DMS153 (cell line): ENCODE data around the gene QRFP.
"Not testable (repeated sequence)": the region's sequence is repeated elsewhere in the genome, so short reads cannot be mapped to it uniquely, and the experiment has no call there.

Experiments used
- DNase-seq: peaks from one replicate; lab custom pipeline; 2025; lab: John Stamatoyannopoulos, UW

QRFP gene

DNA sequence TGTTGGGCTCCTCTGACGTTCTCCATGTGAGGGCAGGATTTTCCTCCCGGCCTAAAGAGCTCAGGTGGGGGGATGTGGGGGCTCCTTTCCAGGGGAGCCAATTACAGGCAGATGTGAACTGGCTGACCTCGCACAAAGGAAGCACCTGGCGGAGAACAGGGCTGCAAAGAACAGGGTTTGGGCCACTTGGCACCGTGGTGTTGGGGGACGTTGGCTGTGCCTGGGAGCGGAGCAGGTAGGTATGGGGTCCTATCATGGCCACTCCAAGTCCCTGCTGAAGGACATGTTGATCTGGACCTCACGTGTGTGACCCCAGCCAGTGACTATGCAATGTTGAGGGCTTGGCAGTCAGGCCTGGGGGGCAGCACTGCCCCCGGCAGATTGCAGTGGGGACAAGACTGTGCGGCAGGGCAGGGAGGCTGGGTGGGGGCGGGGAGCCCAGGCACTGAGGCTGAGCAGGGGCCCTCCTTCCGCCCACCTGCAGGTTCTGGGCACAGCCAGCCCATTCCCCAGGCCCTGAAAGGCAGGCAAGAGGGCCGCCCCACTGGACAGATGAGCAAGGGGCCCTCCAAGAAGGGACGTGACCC lies 23.0 kb upstream of the QRFP start:
- DNase-seq, result no peak

DNA sequence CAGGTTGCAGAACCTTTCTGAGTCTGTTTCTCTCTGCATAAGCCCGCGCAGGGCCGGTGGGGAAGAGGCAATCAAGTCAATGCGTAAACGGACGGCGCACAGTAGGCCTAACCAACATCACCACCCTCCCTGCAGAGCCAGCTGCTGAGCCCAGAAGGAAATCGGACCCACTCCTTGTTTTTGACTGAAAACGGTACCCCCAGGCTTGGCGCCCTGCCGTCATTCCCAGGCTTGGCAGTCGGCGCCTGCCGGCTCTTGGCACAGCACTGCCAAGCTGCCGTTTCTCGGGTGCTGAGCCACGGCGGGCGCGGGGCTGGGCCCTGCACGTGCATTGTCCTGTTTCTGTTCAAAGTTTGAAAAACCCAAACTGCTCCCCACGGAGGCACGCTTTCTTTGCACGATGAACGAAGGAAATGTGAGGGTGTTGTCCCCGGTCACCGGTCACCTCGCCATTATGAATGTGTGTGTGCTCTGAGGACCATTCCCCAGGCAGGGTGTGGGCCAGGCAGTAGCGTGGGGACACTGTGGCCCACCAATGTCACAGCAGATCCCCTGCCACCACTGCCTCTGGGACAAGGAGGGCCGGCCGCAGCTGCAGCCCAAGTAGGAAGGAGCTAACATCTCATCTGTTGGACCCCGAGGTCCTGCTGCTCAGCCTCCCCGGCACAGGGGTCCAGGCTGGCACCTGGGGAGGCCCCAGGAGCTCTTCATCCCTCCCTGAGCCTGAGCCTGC lies 22.4 kb upstream of the QRFP start:
- DNase-seq, result no peak

DNA sequence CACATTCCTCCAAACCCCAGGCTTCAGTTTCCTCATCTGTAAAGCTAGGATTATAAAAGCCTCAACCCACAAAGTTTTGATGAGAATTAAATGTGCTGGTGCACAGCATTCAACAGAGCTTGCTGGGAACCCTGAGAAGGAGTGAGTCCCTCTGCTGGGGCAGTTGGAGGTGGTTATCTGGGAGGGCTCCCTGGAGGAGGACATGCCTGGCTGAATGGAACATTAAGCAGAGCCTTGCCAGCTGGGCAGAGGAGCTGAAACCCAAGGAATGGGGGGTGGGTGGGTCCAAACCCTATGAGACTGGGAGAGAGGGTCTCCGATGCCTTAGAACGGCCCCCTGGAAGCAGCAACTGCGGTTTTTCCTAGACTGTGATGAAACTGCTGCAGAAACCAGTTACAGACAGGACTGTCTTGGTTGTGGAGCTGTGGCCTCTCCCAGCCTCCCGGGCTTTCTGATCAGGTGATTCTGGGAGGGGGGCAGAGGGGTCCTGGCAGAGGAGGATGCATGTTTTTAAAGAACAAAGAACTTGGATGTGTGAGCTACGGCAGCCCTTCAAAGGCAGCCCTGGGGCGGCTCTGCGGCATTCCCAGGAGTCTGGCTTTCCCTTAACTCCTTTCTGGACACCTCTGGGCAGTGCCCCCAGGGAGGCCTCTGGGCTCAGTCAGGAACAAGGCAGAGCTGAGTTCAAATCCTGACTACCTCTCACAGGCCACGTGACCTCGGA lies 21.7 kb upstream of the QRFP start:
- DNase-seq, result no peak

DNA sequence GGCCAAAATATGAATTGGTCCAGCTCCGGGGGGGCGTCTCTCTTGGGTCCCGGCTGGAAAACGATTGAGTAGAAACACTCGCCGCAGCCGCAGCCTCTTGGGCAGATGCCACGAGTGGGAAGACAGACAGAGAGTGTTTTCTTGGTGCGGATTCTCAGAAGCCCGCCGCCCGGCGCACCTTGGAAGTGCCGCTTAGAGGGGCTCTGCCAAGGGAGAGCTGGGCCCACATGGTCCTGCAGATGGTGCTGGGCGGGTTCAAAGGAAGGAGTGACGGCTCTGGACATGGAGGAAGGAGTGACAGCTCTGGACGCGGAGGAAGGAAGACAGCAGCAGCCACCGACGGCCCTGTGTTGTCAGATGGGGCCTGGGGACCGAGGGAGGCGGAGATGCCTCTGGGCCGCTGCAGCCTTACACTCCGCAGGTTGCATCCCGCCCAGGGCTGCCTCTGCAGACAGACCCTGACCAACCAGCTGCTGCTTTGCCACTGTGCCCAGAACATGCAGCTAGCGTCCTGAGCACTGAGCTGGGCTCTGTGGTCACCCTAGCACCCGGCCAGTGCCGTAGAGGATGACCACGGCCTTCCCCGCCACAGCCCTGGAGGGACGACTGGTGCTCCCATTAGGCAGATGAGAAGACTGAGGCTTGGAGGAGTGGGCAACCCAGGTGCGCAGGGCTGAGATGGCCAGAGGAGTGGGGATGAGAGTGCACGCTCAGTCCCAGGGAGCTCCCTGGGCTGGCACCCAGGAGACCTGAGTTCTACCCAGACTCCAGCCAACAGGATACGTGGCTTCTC lies 20.8 kb upstream of the QRFP start:
- no peak for DNase-seq

DNA sequence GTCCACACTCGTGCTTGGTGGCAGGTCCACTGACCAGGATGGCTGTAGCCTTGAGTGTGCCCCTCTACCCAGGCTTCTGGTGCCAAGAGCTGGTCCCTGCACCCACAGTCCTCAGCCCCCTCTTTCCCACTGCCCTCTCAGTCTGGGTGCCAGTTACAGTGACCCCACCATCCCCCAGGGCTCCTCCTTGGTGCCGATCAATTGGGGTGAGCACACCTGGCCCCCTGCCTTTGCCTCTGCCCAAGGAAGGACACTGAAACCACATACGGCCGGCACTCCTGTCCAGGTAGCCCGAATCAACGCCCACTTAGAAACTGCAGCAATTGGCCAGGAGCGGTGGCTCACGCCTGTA lies 18.5 kb upstream of the QRFP start:
- no peak for DNase-seq

DNA sequence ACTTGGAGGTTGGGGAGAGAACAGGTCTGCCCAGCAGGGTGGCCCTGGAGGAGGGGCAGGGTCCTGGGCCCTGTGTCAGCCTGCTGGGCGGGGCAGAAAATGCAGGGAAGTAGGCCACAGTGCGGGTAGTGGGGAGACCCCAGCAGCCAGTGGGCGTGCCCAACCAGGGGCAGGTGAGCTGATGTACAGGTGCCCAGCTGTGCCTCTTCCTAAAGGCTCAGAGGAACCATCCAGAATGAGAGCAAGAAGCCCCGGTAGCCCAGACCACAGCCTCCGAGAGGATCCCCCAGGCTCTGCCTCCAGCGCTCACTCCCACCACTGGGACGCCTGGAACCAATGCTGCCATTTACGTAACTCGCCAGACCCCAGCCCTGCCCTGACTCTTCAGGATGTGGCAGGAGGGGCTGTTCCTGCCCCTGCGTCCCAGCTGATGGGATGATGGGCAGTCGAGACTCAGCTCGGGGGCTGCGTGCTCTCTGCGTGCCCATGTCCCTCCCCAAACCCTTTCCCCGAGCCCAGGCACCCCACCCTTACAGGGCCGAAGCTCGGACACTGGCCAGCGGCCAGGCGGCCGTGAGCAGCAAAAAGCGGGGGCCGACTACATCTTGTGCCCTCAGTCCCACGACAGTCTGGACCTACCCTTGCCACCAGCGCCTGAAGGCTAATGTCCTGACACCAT lies 17.9 kb upstream of the QRFP start:
- no peak for DNase-seq

DNA sequence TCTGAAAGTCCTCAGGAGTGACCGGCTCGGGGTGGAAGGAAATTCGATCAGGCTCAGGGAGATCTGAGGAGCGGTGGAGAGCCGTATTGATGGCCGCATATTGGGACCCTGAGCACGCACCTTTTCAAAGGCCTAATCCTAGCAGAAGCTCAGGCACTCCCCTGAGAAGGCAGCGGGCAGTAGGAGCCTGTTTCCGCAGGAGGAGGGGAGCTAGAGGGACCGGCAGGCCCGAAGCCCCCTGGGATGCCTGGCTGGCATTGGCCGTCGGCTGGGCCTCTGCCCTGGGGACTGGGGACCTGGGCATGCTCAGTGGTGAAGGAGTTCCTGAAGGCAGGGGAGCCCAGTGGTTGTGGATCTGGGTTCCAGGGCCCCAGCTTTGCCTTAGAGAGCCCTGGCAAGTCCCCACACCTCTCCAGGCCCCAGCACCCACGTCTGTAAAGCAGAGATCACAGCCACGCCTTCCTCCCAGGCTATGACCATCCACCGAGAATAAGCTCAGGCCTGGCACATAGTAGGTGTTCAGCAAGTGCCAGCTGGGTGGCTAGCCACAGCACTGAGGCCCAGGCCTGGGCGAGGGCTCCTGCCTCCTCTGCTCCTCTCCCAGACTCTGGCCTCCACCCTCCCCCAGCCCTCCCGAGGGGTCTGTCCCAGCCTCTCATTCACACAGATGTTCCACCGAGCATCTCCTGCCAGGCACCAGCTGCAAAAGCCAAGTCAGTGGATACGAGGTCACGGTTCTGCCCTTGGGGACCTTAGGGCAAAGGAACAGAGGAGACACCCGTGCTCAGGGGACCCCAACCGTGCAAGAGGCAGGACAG lies 17.2 kb upstream of the QRFP start:
- DNase-seq, result no peak

DNA sequence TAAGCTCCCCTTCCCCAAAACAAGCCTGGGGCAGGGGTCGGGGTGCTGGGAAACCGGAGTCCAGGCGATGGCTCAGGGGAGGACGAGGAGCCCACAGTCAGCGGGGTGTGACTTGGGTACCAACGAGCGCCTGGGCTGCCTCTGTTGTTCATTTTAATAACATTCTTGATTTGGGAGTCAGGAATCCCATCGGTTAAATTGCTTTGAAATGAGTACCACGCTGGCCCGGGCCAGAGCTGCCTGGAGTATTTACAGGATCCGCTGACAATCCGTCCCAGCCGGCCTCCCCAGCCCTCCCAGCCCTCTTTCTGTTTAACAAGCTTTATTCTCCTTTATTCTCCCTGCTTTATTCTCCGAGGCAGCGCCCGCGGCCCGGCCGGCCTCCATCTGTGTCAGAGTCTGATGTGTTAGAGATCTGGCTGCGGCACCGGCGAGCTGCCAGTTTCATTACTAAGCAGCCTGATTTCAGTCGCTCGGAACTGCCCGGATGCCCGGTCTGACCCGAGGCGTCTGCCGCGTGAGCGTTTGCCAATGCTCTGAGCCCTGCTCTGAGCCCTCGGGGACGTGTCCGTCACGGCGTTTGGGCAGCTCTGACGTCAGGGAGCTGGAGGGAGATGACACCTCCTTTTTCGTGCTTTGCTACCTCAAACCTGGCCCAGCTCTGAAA lies 16.5 kb upstream of the QRFP start:
- DNase-seq, result no peak

DNA sequence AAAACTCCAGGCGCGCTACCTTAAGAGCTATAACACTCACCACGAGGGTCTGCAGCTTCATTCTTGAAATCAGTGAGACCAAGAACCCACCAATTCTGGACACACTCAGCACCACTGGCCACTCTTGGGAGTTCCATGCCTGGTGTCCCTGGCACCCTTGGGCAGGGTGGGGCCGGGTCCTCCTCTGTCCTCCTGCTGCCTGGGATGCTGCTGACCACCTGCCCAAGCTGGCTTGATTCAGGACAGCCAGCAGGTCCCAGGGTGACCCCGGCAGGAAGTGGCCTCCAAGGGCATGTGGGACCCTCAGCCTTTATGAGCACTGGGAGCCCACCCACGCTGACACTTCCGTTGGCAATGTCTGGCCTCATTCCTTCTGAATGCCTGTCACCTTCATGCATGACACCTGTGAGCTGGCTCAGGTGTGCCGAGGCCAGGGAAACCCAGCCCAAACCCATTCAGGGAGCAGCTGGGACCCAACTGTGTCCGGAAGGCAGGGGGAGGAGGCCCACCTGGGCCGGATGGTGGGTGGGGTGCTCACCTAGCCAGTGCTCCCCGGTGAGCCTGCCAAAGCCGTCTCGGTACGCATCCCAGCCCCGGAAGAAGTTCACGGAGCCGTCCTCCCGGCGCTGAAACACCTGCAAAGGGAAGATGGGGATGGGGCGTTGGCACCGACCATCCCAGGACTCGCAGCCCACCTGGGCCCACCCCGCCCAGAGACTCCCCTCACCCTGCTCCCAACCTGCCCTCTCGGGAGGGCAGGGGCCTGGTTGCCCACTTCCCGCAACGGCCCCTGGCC lies 14.8 kb upstream of the QRFP start:
- DNase-seq, result no peak

DNA sequence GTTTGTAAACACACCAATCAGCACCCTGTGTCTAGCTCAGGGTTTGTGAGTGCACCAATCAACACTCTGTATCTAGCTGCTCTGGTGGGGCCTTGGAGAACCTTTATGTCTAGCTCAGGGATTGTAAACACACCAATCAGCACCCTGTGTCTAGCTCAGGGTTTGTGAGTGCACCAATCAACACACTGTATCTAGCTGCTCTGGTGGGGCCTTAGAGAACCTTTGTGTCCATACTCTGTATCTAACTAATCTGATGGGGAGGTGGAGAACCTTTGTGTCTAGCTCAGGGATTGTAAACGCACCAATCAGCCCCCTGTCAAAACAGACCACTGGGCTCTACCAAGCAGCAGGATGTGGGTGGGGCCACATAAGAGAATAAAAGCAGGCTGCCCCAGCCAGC lies 14.1 kb upstream of the QRFP start:
- DNase-seq, result not testable (repeated sequence)

DNA sequence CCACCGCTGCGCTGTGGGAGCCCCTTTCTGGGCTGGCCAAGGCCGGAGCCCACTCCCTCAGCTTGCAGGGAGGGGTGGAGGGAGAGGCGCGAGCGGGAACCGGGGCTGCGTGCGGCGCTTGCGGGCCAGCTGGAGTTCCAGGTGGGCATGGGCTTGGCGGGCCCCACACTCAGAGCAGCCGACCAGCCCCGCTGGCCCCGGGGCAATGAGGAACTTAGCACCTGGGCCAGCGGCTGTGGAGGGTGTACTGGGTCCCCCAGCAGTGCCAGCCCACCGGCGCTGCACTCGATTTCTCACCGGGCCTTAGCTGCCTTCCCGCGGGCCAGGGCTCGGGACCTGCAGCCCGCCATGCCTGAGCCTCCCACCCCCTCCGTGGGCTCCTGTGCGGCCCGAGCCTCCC lies 13.4 kb upstream of the QRFP start:
- DNase-seq, result not testable (repeated sequence)

DNA sequence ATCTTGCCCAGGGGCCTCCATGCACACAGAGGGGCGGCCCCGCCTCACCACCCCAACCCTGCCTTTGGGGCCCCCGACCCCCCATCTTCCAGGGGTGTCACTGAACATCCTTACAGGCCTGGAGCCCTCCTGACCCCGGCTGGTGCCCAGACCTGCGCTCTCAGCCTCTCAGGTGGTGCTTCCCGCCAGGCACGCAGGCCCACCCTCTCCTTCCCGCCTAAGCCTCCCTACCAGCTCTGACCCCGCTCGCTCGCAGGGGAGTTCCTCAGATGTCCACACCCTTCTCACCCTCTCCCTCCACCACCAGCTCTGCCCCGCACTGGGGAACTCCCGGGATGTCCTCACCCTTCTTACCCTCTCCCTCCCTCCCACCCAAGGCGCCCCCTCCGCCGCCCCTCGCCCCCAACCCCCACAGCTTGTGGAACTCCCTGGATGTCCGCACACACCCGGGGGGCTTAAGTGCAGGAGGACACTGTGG lies 12.3 kb upstream of the QRFP start:
- no peak for DNase-seq

DNA sequence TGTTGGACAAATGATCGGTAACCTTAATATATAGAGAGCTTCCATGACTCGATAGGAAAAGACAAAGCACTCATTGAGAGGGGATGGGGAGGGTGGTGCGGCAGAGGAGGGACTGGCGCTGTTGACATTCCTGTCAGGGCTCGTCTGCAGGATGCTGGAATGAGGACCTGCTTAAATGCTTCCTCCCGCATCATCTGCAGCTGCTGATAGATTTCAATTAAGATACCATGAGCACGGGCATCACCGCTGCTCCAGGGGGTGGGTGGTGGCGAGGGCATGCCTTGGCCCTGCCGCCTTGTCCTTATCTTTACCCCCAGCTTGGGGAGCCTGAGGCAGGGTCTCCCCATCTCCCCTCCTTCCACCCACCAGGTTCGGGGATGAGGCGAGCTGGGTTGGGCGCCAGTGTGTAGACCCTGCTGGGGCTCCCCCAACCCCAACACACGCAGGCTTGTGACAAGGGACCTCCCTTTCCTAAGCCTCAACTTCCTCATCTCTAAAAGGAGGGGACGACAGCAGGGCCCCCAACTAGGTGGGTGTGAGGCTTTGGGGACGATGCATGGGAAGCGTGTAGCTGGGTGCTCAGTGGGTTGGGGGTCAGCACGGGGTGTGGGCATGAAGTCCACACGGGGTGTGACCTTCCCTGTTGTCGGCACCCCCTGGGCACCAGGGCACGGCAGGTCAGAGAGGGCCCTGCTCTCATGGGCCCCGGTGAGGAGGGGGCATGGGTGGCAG lies 11.7 kb upstream of the QRFP start:
- no peak for DNase-seq

DNA sequence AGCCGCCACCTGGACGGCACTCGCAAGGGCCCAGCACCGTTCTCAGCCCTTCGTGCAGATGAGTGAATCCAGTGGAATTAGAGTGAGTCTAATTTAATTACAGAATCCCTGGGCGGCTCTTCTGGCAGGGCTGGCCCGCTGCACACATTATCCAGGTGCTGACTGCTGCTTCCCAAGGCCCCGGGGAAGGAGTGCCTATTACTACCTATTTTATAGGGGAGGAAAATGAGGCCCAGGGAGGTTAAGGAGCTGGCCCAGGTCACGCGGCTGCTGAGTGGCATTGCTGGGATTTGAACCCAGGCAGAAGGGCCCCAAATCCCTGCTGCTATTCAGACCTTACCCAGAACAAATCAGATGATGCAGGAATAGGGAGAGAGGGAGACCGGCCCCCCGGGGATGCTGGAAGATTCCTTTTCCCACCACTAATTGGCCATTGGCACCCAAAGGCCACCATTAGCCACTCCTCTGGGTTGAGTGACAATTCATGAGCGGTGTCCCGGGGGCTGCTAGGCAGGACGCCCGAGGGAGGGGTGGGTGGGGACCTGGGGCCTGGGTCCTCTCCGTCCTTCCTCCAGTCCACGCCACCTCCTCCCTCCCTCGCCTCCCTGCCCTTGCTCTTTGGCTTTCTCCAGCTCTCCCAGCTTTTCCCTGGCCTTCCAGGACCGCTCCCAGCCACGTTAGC lies 10.3 kb upstream of the QRFP start:
- DNase-seq, result no peak

DNA sequence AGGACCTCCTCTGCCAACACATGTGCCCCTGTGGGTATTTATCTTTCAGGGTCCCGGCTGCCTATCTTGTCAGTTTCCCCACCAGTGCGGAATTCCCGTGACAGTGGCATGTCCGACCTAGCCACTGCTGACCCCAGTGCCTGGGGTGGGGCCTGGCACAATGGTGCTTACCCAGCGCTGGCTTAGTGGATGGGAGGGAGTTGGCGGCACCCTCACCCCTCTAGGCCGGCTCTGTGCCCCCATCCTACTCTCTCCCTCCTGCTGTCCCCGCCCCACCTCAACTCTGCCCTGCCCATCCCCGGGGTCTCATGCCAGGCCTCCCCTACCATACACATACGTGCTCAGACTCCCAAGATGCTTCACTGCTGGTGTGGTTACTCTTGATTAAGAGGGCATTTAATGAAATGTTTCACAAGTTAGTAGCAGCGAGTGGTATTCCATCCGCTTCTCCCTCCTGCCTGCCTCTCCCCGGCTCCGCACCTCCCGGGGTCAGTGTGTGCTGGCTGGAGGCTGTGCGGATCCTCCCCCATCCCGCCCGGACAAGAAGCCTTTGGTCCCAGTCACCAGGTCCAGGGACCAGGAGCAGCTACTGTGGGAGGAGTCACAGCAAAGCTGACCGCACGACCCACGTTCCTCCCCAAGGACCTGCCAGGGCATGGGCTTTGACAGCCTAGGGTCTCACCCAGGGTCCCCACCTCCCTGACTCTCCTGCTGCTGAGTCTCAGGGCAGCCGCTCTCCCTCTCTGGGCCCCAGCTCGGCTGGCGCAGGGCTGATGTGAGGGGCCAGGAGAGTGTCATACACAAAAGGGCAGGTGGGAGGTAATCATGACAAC lies 9.5 kb upstream of the QRFP start:
- no peak for DNase-seq

DNA sequence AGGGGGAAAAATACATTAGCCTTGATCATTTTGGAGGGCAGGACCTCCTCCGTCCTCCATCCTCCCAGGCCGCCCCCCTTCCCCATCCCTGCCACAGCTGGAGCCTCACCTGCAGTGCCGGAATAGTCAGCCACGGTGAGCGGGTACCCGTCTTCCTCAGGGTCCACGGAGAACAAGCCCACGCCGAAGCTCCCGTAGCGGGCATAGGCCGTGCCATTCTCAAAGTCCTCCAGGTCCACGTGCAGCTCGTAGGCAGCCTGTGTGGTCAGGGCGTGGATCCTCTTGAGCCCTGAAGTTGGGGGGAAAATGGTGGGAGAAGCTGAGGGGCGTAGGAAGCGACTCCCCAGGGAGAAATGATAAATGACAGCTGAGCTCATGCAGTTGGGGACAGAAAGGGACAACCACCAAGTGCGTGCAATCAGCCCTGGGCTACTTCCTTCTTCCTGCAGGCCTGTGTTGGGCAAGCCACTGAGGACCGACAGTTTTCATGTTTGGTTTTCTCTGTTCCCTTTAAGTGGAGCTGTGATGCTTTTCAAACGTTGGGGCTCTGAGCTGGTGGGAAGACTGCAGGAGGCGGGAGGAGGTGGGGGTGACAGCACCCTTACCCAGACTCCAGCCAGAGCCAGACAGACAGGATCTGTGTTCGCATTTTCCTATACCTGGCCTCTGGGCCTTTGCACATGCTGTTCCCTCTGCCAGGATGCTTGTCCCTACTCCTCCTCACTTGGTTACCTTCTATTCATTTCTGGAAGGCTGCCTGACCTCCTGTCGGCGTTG lies 8.7 kb upstream of the QRFP start:
- DNase-seq, result no peak
